ENCODE results near the gene SKAP1.
"Not testable (repeated sequence)": the region's sequence is repeated elsewhere in the genome, so short reads cannot be mapped to it uniquely, and the experiment has no call there.

SKAP1 gene

DNA sequence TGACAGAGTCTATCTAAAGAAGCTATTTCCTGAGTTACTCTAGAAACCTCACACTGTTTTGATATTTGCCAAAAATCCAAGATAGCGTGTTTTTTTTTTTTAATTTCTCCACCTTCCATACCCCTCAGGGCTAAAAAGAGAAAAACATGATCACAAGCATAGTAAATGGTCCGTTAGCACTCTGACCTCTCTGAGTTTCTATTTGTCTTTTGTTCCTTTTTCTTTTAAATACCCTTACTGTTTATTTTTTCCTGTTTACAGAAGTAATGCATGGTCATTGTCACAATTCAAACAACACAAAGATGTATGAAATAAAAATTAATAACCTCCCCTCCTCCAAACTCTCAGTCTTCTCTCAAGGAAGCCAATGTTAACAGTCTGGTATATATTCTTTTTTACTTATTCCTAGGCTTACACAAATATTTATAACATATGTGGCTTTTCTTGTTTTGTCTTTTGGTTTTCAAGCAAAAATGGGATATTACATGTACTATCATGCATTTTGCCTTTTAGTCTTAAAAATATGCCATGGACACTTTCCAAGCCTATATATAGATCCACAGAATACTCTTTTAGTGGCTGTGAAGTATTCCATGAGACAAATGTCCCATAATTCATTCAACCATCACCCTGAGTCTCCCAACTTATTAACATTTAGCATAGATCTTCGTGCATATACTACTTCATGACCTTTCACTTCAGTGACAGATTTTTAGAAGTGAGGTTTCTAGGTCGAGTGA lies 3.1 kb downstream of the SKAP1 start:
- H3K27ac ChIP-seq = no peak overlapping the region
- no peak for TF ChIP-seq CTCF (conservative IDR thresholded peaks at IDR 0.05)

- H3K27ac ChIP-seq = no peak overlapping the region
- TF ChIP-seq CTCF (conservative IDR thresholded peaks at IDR 0.05) = no peak
Observed at GRCh38 chr17:48426019-48426665, 3.9 kb downstream of the SKAP1 start.

- not testable (repeated sequence) for H3K27ac ChIP-seq
Observed at GRCh38 chr17:48422060-48422459, 8.0 kb downstream of the SKAP1 start.

DNA sequence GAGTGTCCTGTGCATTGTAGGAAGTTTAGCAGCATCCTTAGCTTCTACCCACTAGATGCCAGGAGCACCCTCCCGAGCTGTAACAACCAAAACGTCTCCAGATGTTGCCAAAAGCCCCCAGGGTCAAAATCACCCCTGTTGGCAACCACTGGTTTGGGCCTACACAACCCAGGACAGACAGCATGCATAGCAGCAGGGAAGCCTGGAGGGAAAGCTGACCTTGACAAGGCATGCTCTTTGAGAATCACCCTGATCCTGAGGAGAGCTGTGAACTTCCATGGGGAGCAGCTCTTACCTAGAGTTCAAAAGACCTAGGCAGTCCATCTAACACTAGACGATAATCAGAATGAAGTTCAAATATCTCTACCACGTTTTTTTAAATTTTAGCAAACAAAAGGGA lies 9.2 kb downstream of the SKAP1 start:
- no peak overlapping the region for H3K27ac ChIP-seq
- no peak for TF ChIP-seq CTCF (conservative IDR thresholded peaks at IDR 0.05)

DNA sequence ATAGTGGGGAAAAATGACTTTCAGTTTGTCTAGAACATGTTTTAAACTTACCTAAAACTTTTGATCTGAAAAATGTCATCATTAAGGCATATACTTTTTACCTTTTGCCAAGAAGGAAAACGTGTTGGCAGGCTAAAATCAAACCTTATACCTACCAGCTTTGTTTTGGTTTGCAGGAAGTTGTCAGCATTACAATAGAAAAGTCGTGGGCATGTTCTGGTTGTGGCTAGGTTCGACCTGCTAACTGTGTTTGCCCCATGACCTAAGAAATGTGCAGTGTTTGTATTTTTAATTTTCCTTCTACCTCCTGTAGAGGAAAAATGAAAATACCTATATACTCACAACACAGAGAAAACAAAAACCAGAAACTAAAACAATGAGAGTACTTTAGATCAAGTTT lies 13.0 kb downstream of the SKAP1 start:
- H3K27ac ChIP-seq = no peak overlapping the region
- TF ChIP-seq CTCF (conservative IDR thresholded peaks at IDR 0.05) = no peak

- no peak for TF ChIP-seq CTCF (conservative IDR thresholded peaks at IDR 0.05)
Observed at GRCh38 chr17:48413613-48414405, 16.2 kb downstream of the SKAP1 start.

DNA sequence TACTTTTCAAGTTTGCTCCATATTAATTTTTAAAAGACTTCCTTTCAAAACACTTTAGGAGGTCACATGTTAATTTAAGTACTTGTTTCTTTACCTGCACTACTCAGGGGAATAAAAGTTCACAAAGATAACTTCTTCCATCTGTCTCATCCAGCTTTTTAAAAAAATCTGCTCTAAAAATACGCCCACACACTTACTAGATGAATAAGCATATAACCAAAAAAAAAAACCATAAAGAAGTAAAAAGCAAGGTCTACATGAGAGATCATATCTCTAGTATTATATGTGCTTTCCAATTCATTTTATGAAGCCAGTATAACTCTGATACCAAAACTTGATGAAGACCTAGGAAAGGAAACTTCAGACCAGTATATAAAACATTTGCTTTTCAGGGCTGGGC lies 17.2 kb downstream of the SKAP1 start:
- H3K27ac ChIP-seq = no peak overlapping the region

More at GRCh38 chr17:48413613-48414405, 16.2 kb downstream of the SKAP1 start:
- H3K27ac ChIP-seq = no peak overlapping the region

DNA sequence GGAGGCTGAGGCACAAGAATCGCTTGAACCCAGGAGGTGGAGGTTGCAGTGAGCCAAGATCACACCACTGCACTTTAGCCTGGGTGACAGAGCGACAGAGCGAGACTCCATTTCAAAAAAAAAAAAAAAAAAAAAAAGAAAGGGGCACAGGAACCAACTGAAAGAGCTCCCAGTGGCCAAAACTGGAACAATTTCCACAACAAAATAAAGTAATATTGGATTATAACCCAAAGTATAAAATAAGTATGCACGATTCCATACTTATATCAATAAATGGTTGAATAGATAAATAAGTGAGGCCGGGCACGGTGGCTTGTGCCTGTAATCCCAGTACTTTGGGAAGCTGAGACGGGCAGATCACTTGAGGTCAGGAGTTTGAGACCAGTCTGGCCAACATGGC lies 19.2 kb downstream of the SKAP1 start:
- not testable (repeated sequence) for H3K27ac ChIP-seq

More for the DNA sequence above, 17.2 kb downstream of the SKAP1 start:
- TF ChIP-seq CTCF (conservative IDR thresholded peaks at IDR 0.05) = no peak

Measured in VCaP (cell line).